K562 (cell line): ENCODE measurements around the gene TNRC6B. TPM values are rescaled to one million over a fixed set of nuclear protein-coding genes. Genes with fewer than 3 reads are reported as not detected.

ENCODE experiments used
- ATAC-seq: fragments of 200-7000 bp; cut with Tn5 transposase; 3 replicates; pipeline ENCODE4 v1.9.1; 2020; ENCODE audit warnings: moderate library complexity
- BruUV-seq: library from RNA; stranded (reverse); fragments of 400-500 nt; replicated peaks from 2 replicates; lab custom pipeline; 2021; lab: Mats Ljungman, UMichigan
- CTCF ChIA-PET: fragments of 300-600 bp; formaldehyde crosslinking; extraction: SDS; loops from one replicate; lab custom pipeline; 2021; ENCODE audit warnings: low intra/inter-chr PET ratio; lab: Yijun Ruan, JAX
- POLR2A ChIA-PET: fragments of 300-600, 350-650 bp; sonication (Branson Sonifier 250); formaldehyde crosslinking; extraction: SDS; loops from one replicate; lab custom pipeline; 2021; ENCODE audit warnings: antibody characterized with exemption, inconsistent platforms; lab: Yijun Ruan, JAX
- DNase-seq, 4 experiments: peaks; one replicate each; pipeline versions ENCODE4 v3.0.0 to v3.0.0-alpha.2; 2011 to 2018; ENCODE audit warnings: low spot score in 3 of 4, mixed read lengths in 3 of 4; ENCODE audit errors: extremely low read depth in 1 of 4
- FAIRE-seq: peaks from 2 replicates; lab custom pipeline; 2011; peaks lifted over from hg19 to GRCh38; lab: Jason Lieb, UNC
- H2AFZ ChIP-seq: 2 replicates; pipeline ENCODE4 v1.6.0; 2011; ENCODE audit warnings: low read depth, low read length, control low read depth, inconsistent platforms
- H3K27ac ChIP-seq: fragments of 200-600 bp; 3 replicates; pipeline ENCODE4 v1.8.0; 2011; ENCODE audit warnings: low read depth, mild to moderate bottlenecking, control low read depth, inconsistent platforms, low read length, moderate library complexity, mixed read lengths; ENCODE audit errors: extremely low read depth
- H3K27me3 ChIP-seq, 2 experiments: fragments of 300-600 bp in 1 of 2; 2 replicates in 1 of 2; 3 replicates in 1 of 2; pipeline versions ENCODE4 v1.6.0 to v1.8.0; 2011; ENCODE audit warnings: inconsistent platforms in 2 of 2, low read length in 2 of 2, mild to moderate bottlenecking in 1 of 2, mixed read lengths in 1 of 2, moderate library complexity in 1 of 2; ENCODE audit not compliant: control insufficient read depth in 2 of 2, insufficient read depth in 2 of 2
- H3K36me3 ChIP-seq: fragments of 300-600 bp; 3 replicates; pipeline ENCODE4 v1.8.0; 2011; ENCODE audit warnings: mild to moderate bottlenecking, low read length, inconsistent platforms; ENCODE audit not compliant: control insufficient read depth, insufficient read depth
- H3K4me1 ChIP-seq, 2 experiments: fragments of 200-600 bp in 1 of 2; replicated peaks in 1 of 2; 2 replicates in 1 of 2; 3 replicates in 1 of 2; pipeline versions ENCODE4 v1.5.1 to v1.8.0; 2011; ENCODE audit warnings: inconsistent platforms in 2 of 2, low read length in 2 of 2, mild to moderate bottlenecking in 1 of 2, mixed read lengths in 1 of 2, moderate library complexity in 1 of 2; ENCODE audit not compliant: control insufficient read depth in 2 of 2, insufficient read depth in 2 of 2
- H3K4me2 ChIP-seq: 2 replicates; pipeline ENCODE4 v1.6.1; 2011; ENCODE audit warnings: low read length, control low read depth, inconsistent platforms, mixed read lengths; ENCODE audit not compliant: insufficient read depth
- H3K4me3 ChIP-seq: fragments of 200-600 bp; sonication (generic), shearing (Covaris generic); 2 replicates; pipeline ENCODE4 v1.5.1; 2016; ENCODE audit warnings: control low read depth, inconsistent platforms
- H3K79me2 ChIP-seq: fragments of 200-600 bp; 3 replicates; pipeline ENCODE4 v1.8.0; 2011; ENCODE audit warnings: low read length, inconsistent platforms; ENCODE audit not compliant: control insufficient read depth, insufficient read depth
- H3K9ac ChIP-seq, 2 experiments: 2 replicates each; pipeline versions ENCODE4 v1.6.0 to v1.6.1; 2011; ENCODE audit warnings: low read depth in 2 of 2, low read length in 2 of 2, control low read depth in 1 of 2, inconsistent platforms in 1 of 2, mild to moderate bottlenecking in 1 of 2, mixed read lengths in 1 of 2; ENCODE audit not compliant: insufficient read depth in 1 of 2
- H3K9me1 ChIP-seq: one replicate; pipeline ENCODE4 v1.6.0; 2011; ENCODE audit warnings: inconsistent platforms, mild to moderate bottlenecking, low read length, moderate library complexity; ENCODE audit not compliant: control insufficient read depth, insufficient read depth
- H3K9me3 ChIP-seq: replicated peaks from 2 replicates; pipeline ENCODE4 v1.5.1; 2011; ENCODE audit warnings: low read depth, low read length, inconsistent platforms; ENCODE audit not compliant: control insufficient read depth, insufficient read depth
- H4K20me1 ChIP-seq: replicated peaks from 2 replicates; pipeline ENCODE4 v1.6.1; 2011; ENCODE audit warnings: low read length, inconsistent platforms, mixed read lengths; ENCODE audit not compliant: control insufficient read depth, insufficient read depth
- DDX20 ChIP-seq: fragments of 450-650 bp; IDR thresholded peaks from 2 replicates; pipeline ENCODE4 v1.6.1; 2016; ENCODE audit warnings: missing genetic modification characterization, low read depth, mild to moderate bottlenecking, missing compliant biosample characterization, moderate library complexity
- ETS2 ChIP-seq: IDR thresholded peaks from 2 replicates; pipeline ENCODE4 v1.6.1; 2016; ENCODE audit warnings: borderline replicate concordance, missing genetic modification characterization, mild to moderate bottlenecking, moderate library complexity, missing compliant biosample characterization; ENCODE audit not compliant: poor library complexity, severe bottlenecking
- RAD21 ChIP-seq, 2 experiments: fragments of 250-450 bp in 1 of 2; fragments of 450-650 bp in 1 of 2; sonication (Bioruptor Pico) in 1 of 2; formaldehyde crosslinking in 1 of 2; IDR thresholded peaks in 1 of 2; conservative IDR thresholded peaks in 1 of 2; 2 replicates each; pipeline versions ENCODE4 v1.4.0 to v1.8.0; 2020 to 2022; ENCODE audit warnings: mild to moderate bottlenecking in 2 of 2, moderate library complexity in 1 of 2
- STAG1 ChIP-seq: sonication (generic); formaldehyde crosslinking; IDR thresholded peaks from 2 replicates; pipeline ENCODE4 v1.5.0; 2020; ENCODE audit warnings: missing genetic modification reagents, borderline replicate concordance
- TFAP4 ChIP-seq: sonication (generic); formaldehyde crosslinking; IDR thresholded peaks from 2 replicates; pipeline ENCODE4 v1.8.0; 2022; ENCODE audit warnings: missing genetic modification reagents, mild to moderate bottlenecking, moderate library complexity, borderline replicate concordance
- ZBTB2 ChIP-seq: fragments of 450-650 bp; IDR thresholded peaks from 2 replicates; pipeline ENCODE4 v1.6.1; 2016; ENCODE audit warnings: antibody characterized with exemption
- ZKSCAN3 ChIP-seq: fragments of 250-450 bp; sonication (Bioruptor Pico); IDR thresholded peaks from 2 replicates; pipeline ENCODE4 v1.4.0; 2020
- ZNF239 ChIP-seq: fragments of 250-450 bp; sonication (Bioruptor Pico); IDR thresholded peaks from 2 replicates; pipeline ENCODE4 v1.4.0; 2020; ENCODE audit warnings: mild to moderate bottlenecking
- ZNF445 ChIP-seq: fragments of 250-450 bp; sonication (Bioruptor Pico); IDR thresholded peaks from 2 replicates; pipeline ENCODE4 v1.4.0; 2020; ENCODE audit warnings: low read depth, mild to moderate bottlenecking, moderate library complexity
- ZZZ3 ChIP-seq: fragments of 450-650 bp; IDR thresholded peaks from 2 replicates; pipeline ENCODE4 v1.6.1; 2016; ENCODE audit warnings: antibody characterized with exemption, mild to moderate bottlenecking, moderate library complexity
- WGBS: fragments of 100-300 bp; shearing (Covaris generic); methylation state at CpG from one replicate; pipeline ENCODE4 v1.1.6; 2016; ENCODE audit warnings: low coverage, mixed read lengths; ENCODE audit not compliant: insufficient coverage; ENCODE audit errors: missing lambda C conversion rate; 5-methylcytosine and 5-hydroxymethylcytosine counted together
- in situ Hi-C: fragments of 300-500 bp; cut with MboI; formaldehyde crosslinking; loops from 4 replicates; pipeline ENCODE4 v1.15.0; 2018; ENCODE audit warnings: inconsistent platforms, mixed read lengths
- intact Hi-C: fragments of 100-400 bp; cut with micrococcal nuclease; formaldehyde crosslinking; loops from 2 replicates; pipeline ENCODE4 v1.14.2; 2022
- polyA plus RNA-seq, 8 experiments: library from polyadenylated mRNA; depleted of rRNA in 4 of 8; stranded (reverse) in 5 of 8; unstranded in 3 of 8; fragments of >200 nt; fragmentation: Nextera tagmentation in 2 of 8; fragmentation: Illumina TruSeq in 1 of 8; extraction: Ambion mirVana in 2 of 8; extraction: Trizol in 1 of 8; gene quantifications; 2 replicates each; pipeline versions ENCODE4 v1.2.1 to v1.2.3, GENCODE V29; 2011 to 2014; ENCODE audit warnings: inconsistent platforms in 1 of 8, missing spikeins in 1 of 8
- total RNA-seq, 7 experiments: library from RNA; depleted of rRNA in 6 of 7; stranded (reverse); fragments of >200 nt in 6 of 7; fragmentation: Illumina TruSeq in 2 of 7; extraction: Trizol in 2 of 7; gene quantifications; 2 replicates each; pipeline versions ENCODE4 v1.2.1 to v1.2.3, GENCODE V29; 2011 to 2021; ENCODE audit warnings: low replicate concordance in 1 of 7
- TF ChIP-seq, protein P1 (sequence below): fragments of 450-650 bp; IDR thresholded peaks from 2 replicates; pipeline ENCODE4 v1.6.1; 2016; ENCODE audit warnings: borderline replicate concordance
- TF ChIP-seq, protein P2 (sequence below): fragments of 450-650 bp; formaldehyde crosslinking; IDR thresholded peaks from 2 replicates; pipeline ENCODE4 v1.4.0; 2020; ENCODE audit warnings: mild to moderate bottlenecking, moderate library complexity
- TF ChIP-seq, protein P3 (sequence below): fragments of 250-450 bp; sonication (Bioruptor Pico); IDR thresholded peaks from 2 replicates; pipeline ENCODE4 v1.8.0; 2021; ENCODE audit warnings: mild to moderate bottlenecking, moderate library complexity

TNRC6B gene
- total and polyA plus RNA-seq, 9 of the 15 experiments (the other 6 are each of a cell fraction or from before 2014, with no cell fraction given): 0.96 to 18.8 (median 10.8) TPM

GRCh38 chr22:40348025-40348658, 170.4 kb downstream of the TNRC6B start:
- POLR2A ChIA-PET: no interaction called here
- peak overlapping the region; percentile 39; the same call in 2 of the 3 replicates for H3K27ac ChIP-seq
- TF ChIP-seq ZNF239 (CRISPR knock-in tag) (no peak), DDX20 (tag) (no peak), ZNF445 (CRISPR knock-in tag) (no peak), STAG1 (CRISPR knock-in tag) (peak; percentile 60; the same call in 1 of the 2 replicates), ZBTB2 (no peak), ZZZ3 (0 out of 2 replicates have a peak, but pooled peaks have one; percentile 36), ZKSCAN3 (no peak), TFAP4 (CRISPR knock-in tag) (no peak), RAD21 (CRISPR knock-in tag; conservative IDR thresholded peaks at IDR 0.05 in 1 of 2, IDR thresholded peaks at IDR 0.05 in 1 of 2) (peak; percentile 68 to 77), ETS2 (no peak)
- TF ChIP-seq, protein P1, sequence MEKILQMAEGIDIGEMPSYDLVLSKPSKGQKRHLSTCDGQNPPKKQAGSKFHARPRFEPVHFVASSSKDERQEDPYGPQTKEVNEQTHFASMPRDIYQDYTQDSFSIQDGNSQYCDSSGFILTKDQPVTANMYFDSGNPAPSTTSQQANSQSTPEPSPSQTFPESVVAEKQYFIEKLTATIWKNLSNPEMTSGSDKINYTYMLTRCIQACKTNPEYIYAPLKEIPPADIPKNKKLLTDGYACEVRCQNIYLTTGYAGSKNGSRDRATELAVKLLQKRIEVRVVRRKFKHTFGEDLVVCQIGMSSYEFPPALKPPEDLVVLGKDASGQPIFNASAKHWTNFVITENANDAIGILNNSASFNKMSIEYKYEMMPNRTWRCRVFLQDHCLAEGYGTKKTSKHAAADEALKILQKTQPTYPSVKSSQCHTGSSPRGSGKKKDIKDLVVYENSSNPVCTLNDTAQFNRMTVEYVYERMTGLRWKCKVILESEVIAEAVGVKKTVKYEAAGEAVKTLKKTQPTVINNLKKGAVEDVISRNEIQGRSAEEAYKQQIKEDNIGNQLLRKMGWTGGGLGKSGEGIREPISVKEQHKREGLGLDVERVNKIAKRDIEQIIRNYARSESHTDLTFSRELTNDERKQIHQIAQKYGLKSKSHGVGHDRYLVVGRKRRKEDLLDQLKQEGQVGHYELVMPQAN: no peak
- TF ChIP-seq, protein P2, sequence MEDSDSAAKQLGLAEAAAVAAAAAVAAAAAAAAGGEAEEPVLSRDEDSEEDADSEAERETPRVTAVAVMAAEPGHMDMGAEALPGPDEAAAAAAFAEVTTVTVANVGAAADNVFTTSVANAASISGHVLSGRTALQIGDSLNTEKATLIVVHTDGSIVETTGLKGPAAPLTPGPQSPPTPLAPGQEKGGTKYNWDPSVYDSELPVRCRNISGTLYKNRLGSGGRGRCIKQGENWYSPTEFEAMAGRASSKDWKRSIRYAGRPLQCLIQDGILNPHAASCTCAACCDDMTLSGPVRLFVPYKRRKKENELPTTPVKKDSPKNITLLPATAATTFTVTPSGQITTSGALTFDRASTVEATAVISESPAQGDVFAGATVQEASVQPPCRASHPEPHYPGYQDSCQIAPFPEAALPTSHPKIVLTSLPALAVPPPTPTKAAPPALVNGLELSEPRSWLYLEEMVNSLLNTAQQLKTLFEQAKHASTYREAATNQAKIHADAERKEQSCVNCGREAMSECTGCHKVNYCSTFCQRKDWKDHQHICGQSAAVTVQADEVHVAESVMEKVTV (CRISPR knock-in tag): peak; percentile 49; the same call in 1 of the 2 replicates
- TF ChIP-seq, protein P3, sequence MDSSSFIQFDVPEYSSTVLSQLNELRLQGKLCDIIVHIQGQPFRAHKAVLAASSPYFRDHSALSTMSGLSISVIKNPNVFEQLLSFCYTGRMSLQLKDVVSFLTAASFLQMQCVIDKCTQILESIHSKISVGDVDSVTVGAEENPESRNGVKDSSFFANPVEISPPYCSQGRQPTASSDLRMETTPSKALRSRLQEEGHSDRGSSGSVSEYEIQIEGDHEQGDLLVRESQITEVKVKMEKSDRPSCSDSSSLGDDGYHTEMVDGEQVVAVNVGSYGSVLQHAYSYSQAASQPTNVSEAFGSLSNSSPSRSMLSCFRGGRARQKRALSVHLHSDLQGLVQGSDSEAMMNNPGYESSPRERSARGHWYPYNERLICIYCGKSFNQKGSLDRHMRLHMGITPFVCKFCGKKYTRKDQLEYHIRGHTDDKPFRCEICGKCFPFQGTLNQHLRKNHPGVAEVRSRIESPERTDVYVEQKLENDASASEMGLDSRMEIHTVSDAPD: no peak

More at GRCh38 chr22:40348025-40348658, 170.4 kb downstream of the TNRC6B start:
- Histone ChIP-seq H3K9ac (peak overlapping the region; percentile 41 to 73; a peak in 3 of 4 replicates), H3K4me3 (peak overlapping the region; percentile 73), H3K36me3 (peaks cover 49% of the 10 kb centered on the region), H3K79me2 (peaks cover 45% of the 10 kb centered on the region), H4K20me1 (no peaks in the 10 kb centered on the region), H3K27me3 (no peaks in the 10 kb centered on the region), H3K9me3 (no peaks in the 10 kb centered on the region), H3K4me2 (peak overlapping the region; percentile 86), H3K4me1 (peaks cover 5 to 6% of the 10 kb centered on the region in 2 experiments), H3K9me1 (no peaks in the 10 kb centered on the region), H2AFZ (no peak overlapping the region)
- 33% methylated on average over 10 of the region's 10 CpGs for WGBS
- intact Hi-C loops: loop anchor here (5.0 to 10.0 kb wide), 3 partner anchors 171 to 803 kb away; partner anchors contain the start of gene TNRC6B
- ATAC-seq (peak; percentile 63), FAIRE-seq (peak; percentile 71), DNase-seq (peak; percentile 47 to 70 (median 54))
- CTCF ChIA-PET: interaction anchor here (0.6 to 1.2 kb wide), 5 partner anchors 27 to 813 kb away, joined by 3 to 6 read pairs (median 3); no protein-coding TSS in a partner anchor
- BruUV-seq: no TSS peak
- in situ Hi-C loops: no loop called here
